NOMO-1 treated with DMSO at 0.1 percent for 48 hours (cell line): ENCODE results near the gene LOX.
A peak's percentile ranks its signal among the peaks of the same experiment; 100 is the strongest.

Experiments used
- DNase-seq: peaks from one replicate; lab custom pipeline; 2025; ENCODE audit not compliant: unreplicated experiment; lab: John Stamatoyannopoulos, UW

The LOX gene

DNA sequence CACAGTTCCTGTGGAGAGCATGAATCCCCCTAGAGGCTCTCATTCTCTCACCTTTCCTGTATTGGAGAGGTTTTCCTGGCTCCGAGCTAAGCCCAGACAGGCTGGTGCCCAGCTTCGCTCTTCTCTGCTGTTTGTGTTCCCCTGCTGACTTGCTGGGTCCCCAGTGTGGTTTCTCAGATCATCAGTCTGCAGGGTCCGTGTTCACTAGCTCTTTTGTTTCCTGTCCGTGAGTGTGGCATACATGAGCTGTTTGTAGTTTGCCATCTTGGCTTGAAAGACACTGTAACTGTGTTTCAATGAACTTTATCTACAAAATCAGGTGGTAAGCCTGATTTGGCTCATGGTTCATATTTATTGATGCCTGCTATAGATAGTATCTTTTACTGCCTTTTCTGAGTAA, 23.8 kb downstream of the LOX start:
- DNase-seq = no peak

DNA sequence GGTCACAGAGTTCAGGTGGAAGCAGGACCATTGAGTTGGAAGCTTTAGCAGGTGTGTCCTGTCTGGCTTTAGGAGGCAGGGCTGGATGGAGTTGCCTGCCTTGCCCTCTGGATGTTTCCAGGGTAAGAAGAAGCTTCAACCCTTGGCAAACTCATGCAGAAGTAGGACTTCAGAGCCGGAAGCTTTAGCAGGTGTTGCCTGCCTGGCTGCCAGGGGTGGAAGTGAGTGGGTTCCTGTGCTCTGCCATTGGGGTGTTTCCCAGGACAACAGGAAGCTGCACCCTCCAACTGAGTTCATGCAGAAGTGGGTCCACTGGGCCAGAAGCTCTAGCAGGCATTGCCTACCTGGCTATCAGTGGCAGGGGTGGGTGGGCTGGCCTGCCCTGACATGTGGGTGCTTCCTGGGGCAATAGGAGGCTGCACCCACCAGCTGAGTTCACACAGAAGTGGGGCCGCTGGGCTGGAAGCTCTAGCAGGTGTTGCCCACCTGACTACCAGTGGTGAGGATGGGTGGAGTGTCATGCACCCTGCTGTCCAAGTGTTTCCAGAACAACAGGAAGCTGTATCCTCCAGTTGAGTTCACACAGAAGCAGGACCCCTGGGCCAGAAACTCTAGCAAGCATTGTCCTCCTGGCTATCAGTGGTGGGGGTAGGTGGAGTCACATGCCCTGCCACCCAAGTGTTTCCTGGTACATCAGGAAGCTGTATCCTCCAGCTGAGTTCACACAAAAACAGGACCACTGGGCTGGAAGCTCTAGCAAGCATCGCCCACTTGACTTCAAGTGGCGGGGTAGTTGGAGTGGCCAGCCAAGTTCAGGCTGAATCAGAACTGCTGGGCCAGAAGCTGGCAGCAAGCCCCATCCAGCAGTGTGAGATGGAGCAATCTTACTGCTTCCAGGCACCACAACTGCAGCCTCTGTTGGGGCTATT, 24.6 kb downstream of the LOX start:
- DNase-seq = no peak

DNA sequence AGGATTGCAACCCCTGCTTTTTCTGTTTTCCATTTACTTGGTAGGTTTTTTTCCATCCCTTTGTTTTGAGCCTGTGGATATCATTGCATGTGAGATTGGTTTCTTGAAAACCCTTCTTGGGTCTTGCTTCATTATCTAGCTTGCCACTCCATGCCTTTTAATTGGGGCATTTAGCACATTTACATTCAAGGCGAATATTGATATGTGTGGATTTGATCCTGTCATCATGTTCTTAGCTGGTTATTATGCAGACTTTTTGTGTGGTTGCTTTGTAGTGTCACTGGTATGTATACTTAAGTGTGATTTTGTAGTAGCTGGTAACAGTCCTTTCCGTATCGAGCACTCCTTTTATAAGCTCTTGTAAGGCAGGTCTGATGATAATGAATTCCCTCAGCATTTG, 26.5 kb downstream of the LOX start:
- DNase-seq = no peak

DNA sequence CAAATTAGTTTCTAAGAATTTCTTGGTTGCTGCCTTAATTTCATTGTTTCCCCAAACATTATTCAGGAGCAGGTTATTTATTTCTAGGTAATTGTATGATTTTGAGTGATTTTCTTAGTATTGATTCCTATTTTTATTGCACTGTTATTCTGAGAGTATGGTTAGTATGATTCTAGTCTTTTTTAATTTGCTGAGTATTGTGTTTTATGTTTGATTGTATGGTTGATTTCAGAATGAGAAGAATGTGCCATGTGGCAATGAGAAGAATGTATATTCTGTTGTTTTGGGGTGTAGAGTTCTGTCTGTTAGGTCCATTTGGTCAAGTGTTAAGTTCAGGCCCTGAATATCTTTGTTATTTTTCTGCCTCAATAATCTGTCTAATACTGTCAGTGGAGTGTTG, 27.1 kb downstream of the LOX start:
- DNase-seq = no peak

DNA sequence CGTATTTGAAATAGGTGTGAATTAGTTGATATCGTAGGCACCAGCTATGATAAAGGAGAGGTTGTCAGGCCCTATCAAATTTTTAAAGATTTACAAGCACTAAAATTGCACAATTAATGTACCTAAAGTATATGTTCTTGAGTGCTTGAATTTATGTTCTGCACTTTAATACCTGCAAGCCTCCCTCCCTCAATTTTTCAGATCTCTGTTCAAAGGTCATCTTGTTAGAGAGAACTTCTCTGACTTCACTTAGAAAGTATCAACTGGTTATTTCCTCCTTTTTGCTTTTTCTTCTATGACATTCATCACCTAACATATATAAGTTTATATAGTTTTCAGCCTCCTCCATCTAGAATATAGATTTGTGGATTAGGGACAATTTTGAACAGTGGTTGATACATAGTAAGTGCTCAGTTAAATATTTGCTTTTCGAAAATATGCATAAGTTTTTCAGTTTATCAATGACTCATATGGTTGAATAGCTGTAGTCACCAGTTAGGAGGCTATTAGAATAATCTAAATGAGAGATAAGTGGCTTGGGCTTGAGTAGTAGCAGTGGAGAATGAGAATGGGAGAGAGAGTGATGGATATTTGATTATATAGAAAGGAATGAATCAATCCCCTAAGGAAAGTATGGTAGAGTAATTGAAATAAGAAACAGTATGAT, 37.3 kb downstream of the LOX start:
- no peak for DNase-seq

DNA sequence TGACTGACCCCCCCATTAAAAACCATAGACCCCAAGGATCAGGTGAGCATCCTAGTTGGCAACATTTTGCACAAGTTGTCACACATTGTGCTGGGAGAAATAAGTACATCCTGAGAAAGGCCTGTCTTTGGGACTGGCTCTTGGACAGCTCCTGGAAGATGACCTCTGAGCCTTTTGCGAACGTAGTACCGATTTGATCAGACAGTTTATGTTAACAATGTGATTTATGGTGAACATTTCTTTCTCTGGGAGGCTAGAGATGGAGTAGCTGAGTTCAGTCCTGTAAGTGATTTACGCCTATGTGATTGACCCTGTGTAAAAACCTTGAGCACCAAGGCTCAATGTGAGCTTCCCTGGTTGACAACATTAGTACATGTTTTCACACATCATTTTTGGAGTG, 41.7 kb downstream of the LOX start:
- no peak for DNase-seq

DNA sequence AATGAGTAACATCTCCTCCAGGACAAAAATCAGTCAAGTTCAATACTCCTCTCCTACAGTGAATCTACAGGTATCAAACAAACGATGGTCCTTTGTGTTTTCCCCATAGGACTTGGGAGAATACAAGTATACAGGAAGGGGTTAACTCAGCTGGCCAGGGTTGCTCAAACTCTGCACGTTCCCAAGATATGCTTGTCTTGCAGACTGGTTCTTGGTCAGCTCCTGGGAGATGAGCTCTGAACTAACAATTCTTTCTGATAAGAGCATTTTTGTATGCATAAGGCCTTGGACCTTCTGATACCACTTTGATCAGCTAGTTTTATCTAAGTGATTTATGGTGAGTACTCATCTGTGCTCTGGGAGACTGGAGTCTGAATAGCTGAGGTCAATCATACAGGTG, 42.1 kb downstream of the LOX start:
- no peak for DNase-seq

DNA sequence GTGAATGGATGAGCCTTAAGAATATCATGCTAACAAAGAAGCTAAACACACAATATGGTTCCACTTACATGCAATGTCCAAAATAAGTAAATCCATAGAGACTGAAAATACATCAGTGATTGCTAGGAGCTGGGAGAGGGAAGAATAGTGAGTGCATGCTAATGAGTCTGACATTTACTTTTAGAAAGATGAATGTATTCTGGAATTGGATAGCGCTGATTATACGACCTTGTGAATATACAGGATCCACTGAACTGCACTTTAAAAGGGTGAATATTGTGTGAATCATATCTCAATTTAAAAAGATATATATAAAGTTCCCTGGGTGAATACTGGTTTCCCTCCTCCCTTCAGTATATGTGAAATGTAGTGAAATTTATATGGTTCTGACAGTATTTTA, 46.2 kb downstream of the LOX start:
- no peak for DNase-seq

DNA sequence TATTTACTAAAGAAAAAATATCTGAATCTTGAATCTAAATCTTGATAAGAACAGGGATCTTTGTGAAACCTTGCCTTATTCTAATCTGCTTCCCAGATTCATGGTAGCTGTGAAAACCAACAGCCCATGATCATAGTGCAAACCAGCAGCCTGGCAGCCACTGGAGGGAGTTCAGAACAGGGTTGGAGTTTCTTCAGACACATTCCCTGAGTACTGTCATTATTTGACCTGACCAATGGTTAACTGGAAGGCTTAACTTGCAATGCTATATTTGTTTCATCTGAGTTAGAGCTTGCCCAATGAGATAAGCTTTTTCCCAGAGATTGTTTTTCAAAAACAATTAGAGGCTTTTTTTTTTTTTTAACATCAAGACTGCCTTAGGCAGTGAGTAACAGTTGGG, 47.8 kb downstream of the LOX start:
- DNase-seq = no peak

DNA sequence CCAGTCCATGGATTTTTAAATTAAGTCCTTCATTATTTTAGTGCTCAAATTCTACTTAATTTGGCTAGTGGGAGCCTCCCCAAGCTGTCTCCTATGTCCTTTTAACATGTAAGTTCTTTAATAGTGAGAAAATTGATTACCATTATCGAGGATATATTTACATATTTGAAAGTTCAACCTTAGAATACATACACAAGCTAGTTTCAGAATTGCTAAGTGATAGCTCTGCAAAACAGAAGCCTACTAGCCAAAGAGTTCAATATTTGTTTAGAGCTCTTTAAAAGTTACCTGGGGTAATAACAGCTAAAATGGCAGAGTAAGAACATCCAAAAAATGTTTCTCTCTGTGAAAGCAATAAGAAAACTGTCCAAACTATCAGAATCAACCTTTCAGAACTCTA, 48.2 kb downstream of the LOX start:
- DNase-seq = no peak

DNA sequence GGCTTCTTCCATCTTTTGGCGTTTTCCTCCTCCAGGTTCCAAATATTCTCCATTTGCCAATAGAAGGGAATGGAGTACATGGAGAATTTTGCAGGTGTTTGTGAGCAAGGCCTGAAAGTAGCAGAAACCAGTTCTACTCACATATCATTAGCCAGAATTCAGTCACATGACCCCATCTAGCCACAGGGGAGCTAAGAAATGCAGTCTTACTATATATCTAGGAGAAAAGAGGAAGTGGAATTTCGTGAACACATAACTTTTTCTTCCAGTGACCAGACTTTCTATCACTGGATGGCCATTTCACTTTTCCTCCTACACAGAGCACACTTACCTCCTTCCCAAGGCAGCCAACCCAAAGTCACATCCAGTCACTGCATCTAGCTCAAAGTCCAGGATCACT, 55.1 kb downstream of the LOX start:
- peak; percentile 31 for DNase-seq

DNA sequence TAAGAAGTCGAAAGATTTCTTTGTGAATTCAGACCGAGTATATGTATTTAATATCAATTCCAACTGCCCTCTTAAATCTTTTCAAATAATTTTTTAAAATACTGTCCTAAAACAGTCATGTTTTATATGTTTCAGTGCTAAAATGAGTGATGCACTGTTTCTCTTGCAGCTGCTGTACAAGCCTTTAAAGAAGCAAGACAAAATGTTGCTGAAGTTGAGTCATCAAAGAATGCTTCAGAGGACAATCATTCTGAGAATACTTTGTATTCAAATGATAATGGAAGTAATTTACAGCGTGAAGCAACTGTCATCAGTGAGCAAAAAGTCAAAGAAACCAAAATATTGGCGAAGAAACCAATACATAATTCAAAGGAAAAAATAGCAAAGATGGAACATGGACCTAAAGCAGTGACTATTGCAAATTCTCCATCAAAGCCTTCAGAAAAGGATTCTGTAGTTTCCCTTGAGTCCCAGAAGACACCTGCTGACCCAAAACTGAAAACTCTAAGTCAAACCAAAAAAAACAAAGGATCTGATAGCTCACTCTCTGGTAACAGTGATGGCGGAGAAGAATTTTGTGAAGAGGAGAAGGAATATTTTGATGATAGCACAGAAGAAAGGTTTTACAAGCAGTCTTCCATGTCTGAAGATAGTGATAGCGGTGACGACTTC, 58.0 kb downstream of the LOX start:
- no peak for DNase-seq

DNA sequence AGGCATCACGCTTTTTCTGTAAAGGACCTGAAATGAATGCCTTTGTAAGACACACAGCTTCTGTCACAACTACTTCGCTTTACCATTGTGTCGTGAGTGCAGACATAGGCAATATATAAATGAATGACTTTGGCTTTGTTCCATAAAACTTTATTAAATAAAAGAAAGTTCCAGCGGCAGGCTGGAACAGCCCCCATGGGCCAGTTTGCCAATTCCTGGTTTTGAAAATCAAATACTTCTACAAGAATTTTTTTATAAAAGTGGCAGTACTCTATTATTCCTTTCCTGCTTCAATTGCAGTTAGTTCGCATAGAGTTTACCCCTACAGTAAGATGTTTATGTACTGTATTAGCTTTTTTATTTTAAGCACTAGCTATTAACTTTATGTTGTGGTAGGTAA, 62.6 kb downstream of the LOX start:
- no peak for DNase-seq

DNA sequence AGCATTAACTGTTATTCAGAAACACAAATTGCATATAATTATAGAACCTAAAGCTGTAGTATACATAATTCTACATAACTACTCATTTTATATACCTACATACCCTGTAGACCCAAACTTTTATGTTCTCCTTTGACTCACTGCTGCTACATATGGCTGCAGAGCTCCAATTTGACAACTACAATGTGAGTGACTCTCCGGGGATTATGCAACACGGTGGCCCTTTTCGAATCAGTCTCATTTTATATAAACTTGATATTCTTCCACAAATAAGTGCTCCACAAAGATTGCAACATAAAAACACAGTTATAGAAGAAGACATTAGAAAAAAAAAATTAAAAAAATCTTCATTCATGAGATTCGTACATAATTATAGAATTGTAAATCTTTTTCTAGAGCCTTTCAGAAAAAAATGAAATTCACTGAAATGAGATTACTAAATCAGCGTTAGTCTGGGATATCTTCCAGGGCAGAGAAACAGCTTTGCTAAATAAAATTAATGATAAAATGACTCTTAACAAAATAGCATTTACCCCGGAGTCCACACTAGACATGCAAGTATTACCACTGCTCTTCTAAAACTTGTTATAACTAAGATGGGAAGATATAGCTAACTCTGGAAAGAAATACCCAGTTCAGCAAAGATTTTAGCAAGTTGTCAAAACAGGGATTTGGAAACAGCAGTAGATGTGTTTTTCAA, 63.7 kb downstream of the LOX start:
- no peak for DNase-seq
